ENCODE measurements around the gene GPR176. TPM values are rescaled to one million over a fixed set of nuclear protein-coding genes. Genes with fewer than 3 reads are reported as not detected.

GPR176 gene
- 3.7 and 4.2 TPM in 2 replicates for total RNA-seq
- long read RNA-seq: 0 reads

- no peak for TF ChIP-seq CTCF (conservative IDR thresholded peaks at IDR 0.05)
- Mint-ChIP-seq H3K4me3 (peak within 1 kb of the TSS; percentile 90), H3K4me1 (peaks cover 13% of the 10 kb centered on the region), H3K27me3 (ENCODE audit: low read depth) (peaks cover 65% of the 10 kb centered on the region), H3K9me3 (peaks cover 9% of the 10 kb centered on the region), H3K27ac (ENCODE audit: unreplicated experiment) (peak within 1 kb of the TSS; percentile 93), H3K36me3 (ENCODE audit: low read depth) (peaks cover 7% of the 10 kb centered on the region)
- DNase-seq (ENCODE audit: low read depth, low spot score): peak; percentile 28
These were observed at the start of gene GPR176 for GRCh38 chr15:39919748-39920509. TSS of gene GPR176 (minus strand) at chr15:39920266. CDS start at chr15:39920026, 240 bp downstream.

- Mint-ChIP-seq H3K27ac (ENCODE audit: unreplicated experiment) (no peak overlapping the region), H3K4me3 (no peak overlapping the region), H3K4me1 (no peaks in the 10 kb centered on the region), H3K9me3 (no peaks in the 10 kb centered on the region), H3K27me3 (ENCODE audit: low read depth) (no peaks in the 10 kb centered on the region), H3K36me3 (ENCODE audit: low read depth) (peaks cover 21% of the 10 kb centered on the region)
- no peak for DNase-seq (ENCODE audit: low read depth, low spot score)
- no peak for TF ChIP-seq CTCF (conservative IDR thresholded peaks at IDR 0.05)
These were observed 48.9 kb upstream of the GPR176 start for GRCh38 chr15:39969002-39969394.

- Mint-ChIP-seq H3K9me3 (no peaks in the 10 kb centered on the region), H3K36me3 (ENCODE audit: low read depth) (peaks cover 21% of the 10 kb centered on the region), H3K27me3 (ENCODE audit: low read depth) (no peaks in the 10 kb centered on the region), H3K27ac (ENCODE audit: unreplicated experiment) (no peak overlapping the region), H3K4me1 (no peaks in the 10 kb centered on the region), H3K4me3 (no peak overlapping the region)
- DNase-seq (ENCODE audit: low read depth, low spot score): no peak
- TF ChIP-seq CTCF (conservative IDR thresholded peaks at IDR 0.05): no peak
These were observed 48.4 kb upstream of the GPR176 start for GRCh38 chr15:39968273-39969001.

- Mint-ChIP-seq H3K4me3 (no peak overlapping the region), H3K9me3 (no peaks in the 10 kb centered on the region), H3K27me3 (ENCODE audit: low read depth) (no peaks in the 10 kb centered on the region), H3K36me3 (ENCODE audit: low read depth) (peaks cover 23% of the 10 kb centered on the region), H3K4me1 (no peaks in the 10 kb centered on the region), H3K27ac (ENCODE audit: unreplicated experiment) (no peak overlapping the region)
- no peak for DNase-seq (ENCODE audit: low read depth, low spot score)
- TF ChIP-seq CTCF (conservative IDR thresholded peaks at IDR 0.05): no peak
These were observed 46.5 kb upstream of the GPR176 start for GRCh38 chr15:39966521-39966920.

- Mint-ChIP-seq H3K27me3 (ENCODE audit: low read depth) (no peaks in the 10 kb centered on the region), H3K4me1 (no peaks in the 10 kb centered on the region), H3K36me3 (ENCODE audit: low read depth) (peaks cover 21% of the 10 kb centered on the region), H3K4me3 (no peak overlapping the region), H3K27ac (ENCODE audit: unreplicated experiment) (no peak overlapping the region), H3K9me3 (no peaks in the 10 kb centered on the region)
- TF ChIP-seq CTCF (conservative IDR thresholded peaks at IDR 0.05): no peak
- no peak for DNase-seq (ENCODE audit: low read depth, low spot score)
These were observed 43.7 kb upstream of the GPR176 start for GRCh38 chr15:39963786-39964185.

Data from neural crest cell (in vitro differentiated cells).